IMR-90 (cell line): ENCODE results near the gene SLC2A1. TPM values are rescaled to one million over a fixed set of nuclear protein-coding genes. Genes with fewer than 3 reads are reported as not detected.

Experiments
- ATAC-seq: fragments of 200-7000 bp; cut with Tn5 transposase; 2 replicates; pipeline ENCODE4 v1.9.1; 2020; ENCODE audit warnings: low read depth, mild to moderate bottlenecking, moderate library complexity
- BruUV-seq: library from RNA; stranded (reverse); fragments of 400-500 nt; replicated peaks from 2 replicates; lab custom pipeline; 2021; lab: Mats Ljungman, UMichigan
- CTCF ChIA-PET: fragments of 300-600 bp; formaldehyde crosslinking; extraction: SDS; loops from one replicate; lab custom pipeline; 2021; ENCODE audit warnings: antibody characterized with exemption; lab: Yijun Ruan, JAX
- POLR2A ChIA-PET: fragments of 300-600 bp; sonication (Branson Sonifier 250); formaldehyde crosslinking; loops from one replicate; lab custom pipeline; 2022; ENCODE audit warnings: antibody characterized with exemption; ENCODE audit not compliant: unreplicated experiment; lab: Charles Lee
- DNase-seq: peaks from one replicate; pipeline ENCODE4 v3.0.0; 2013
- H2AFZ ChIP-seq: replicated peaks from 2 replicates; pipeline ENCODE3; 2013; ENCODE audit warnings: low read length, mild to moderate bottlenecking; ENCODE audit not compliant: poor library complexity
- H2AK5ac ChIP-seq: 2 replicates; pipeline ENCODE4 v1.6.1; 2013; ENCODE audit warnings: low read depth, low read length, inconsistent platforms
- H2AK9ac ChIP-seq: replicated peaks from 2 replicates; pipeline ENCODE3; 2013; ENCODE audit warnings: mild to moderate bottlenecking, low read depth, low read length, moderate library complexity; ENCODE audit not compliant: poor library complexity
- H2BK120ac ChIP-seq: 2 replicates; pipeline ENCODE4 v1.6.1; 2013; ENCODE audit warnings: low read depth, low read length, inconsistent platforms
- H2BK15ac ChIP-seq: 3 replicates; pipeline ENCODE4 v1.6.1; 2013; ENCODE audit warnings: low read depth, low read length, inconsistent platforms
- H2BK20ac ChIP-seq: 2 replicates; pipeline ENCODE4 v1.6.1; 2013; ENCODE audit warnings: low read depth, mild to moderate bottlenecking, inconsistent platforms, low read length, moderate library complexity
- H2BK5ac ChIP-seq: 2 replicates; pipeline ENCODE4 v1.6.1; 2013; ENCODE audit warnings: mild to moderate bottlenecking, low read depth, low read length, inconsistent platforms; ENCODE audit not compliant: poor library complexity, severe bottlenecking
- H3K14ac ChIP-seq: replicated peaks from 2 replicates; pipeline ENCODE4 v1.6.1; 2013; ENCODE audit warnings: low read depth, low read length, inconsistent platforms
- H3K18ac ChIP-seq: 2 replicates; pipeline ENCODE4 v1.6.1; 2013; ENCODE audit warnings: low read depth, low read length, control low read depth
- H3K23ac ChIP-seq: 2 replicates; pipeline ENCODE4 v1.6.1; 2013; ENCODE audit warnings: low read depth, low read length, inconsistent platforms
- H3K27ac ChIP-seq: 2 replicates; pipeline ENCODE4 v1.5.1; 2013; ENCODE audit warnings: mild to moderate bottlenecking, control low read depth, low read length; ENCODE audit not compliant: insufficient read depth
- H3K27me3 ChIP-seq: 2 replicates; pipeline ENCODE4 v1.6.1; 2013; ENCODE audit warnings: low read length; ENCODE audit not compliant: control insufficient read depth, insufficient read depth
- H3K36me3 ChIP-seq: 2 replicates; pipeline ENCODE4 v1.6.1; 2013; ENCODE audit warnings: low read length, mixed read lengths; ENCODE audit not compliant: control insufficient read depth, insufficient read depth
- H3K4ac ChIP-seq: 2 replicates; pipeline ENCODE4 v1.6.1; 2013; ENCODE audit warnings: low read depth, low read length, inconsistent platforms
- H3K4me1 ChIP-seq: 2 replicates; pipeline ENCODE4 v1.6.1; 2013; ENCODE audit warnings: low read length, mixed read lengths; ENCODE audit not compliant: control insufficient read depth, insufficient read depth
- H3K4me2 ChIP-seq: 2 replicates; pipeline ENCODE4 v1.6.1; 2013; ENCODE audit warnings: low read depth, mild to moderate bottlenecking, control low read depth, low read length, moderate library complexity
- H3K4me3 ChIP-seq: 2 replicates; pipeline ENCODE4 v1.5.1; 2013; ENCODE audit warnings: low read depth, mild to moderate bottlenecking, control low read depth, low read length, moderate library complexity; ENCODE audit not compliant: insufficient read depth
- H3K56ac ChIP-seq: 2 replicates; pipeline ENCODE4 v1.6.1; 2013; ENCODE audit warnings: low read length, inconsistent platforms; ENCODE audit not compliant: insufficient read depth; ENCODE audit errors: extremely low read depth
- H3K79me1 ChIP-seq, 2 experiments: 2 replicates each; pipeline ENCODE4 v1.6.1; 2013; ENCODE audit warnings: low read length in 2 of 2, inconsistent platforms in 1 of 2, low read depth in 1 of 2
- H3K9ac ChIP-seq: 2 replicates; pipeline ENCODE4 v1.6.1; 2013; ENCODE audit warnings: low read depth, low read length, control low read depth
- H3K9me1 ChIP-seq: 2 replicates; pipeline ENCODE4 v1.6.1; 2013; ENCODE audit warnings: low read length, inconsistent platforms; ENCODE audit not compliant: insufficient read depth
- H3K9me3 ChIP-seq: 2 replicates; pipeline ENCODE4 v1.6.1; 2013; ENCODE audit warnings: low read length; ENCODE audit not compliant: control insufficient read depth, insufficient read depth
- H4K20me1 ChIP-seq: 2 replicates; pipeline ENCODE4 v1.6.1; 2013; ENCODE audit warnings: low read length, inconsistent platforms; ENCODE audit not compliant: insufficient read depth
- H4K5ac ChIP-seq: 2 replicates; pipeline ENCODE4 v1.6.1; 2013; ENCODE audit warnings: mild to moderate bottlenecking, low read depth, low read length, control low read depth
- H4K8ac ChIP-seq, 2 experiments: 2 replicates each; pipeline ENCODE4 v1.6.1; 2013; ENCODE audit warnings: low read depth in 2 of 2, low read length in 2 of 2, control low read depth in 1 of 2, inconsistent platforms in 1 of 2
- H4K91ac ChIP-seq: 2 replicates; pipeline ENCODE4 v1.6.1; 2013; ENCODE audit warnings: low read depth, low read length, inconsistent platforms; ENCODE audit not compliant: insufficient read depth
- RFX5 ChIP-seq: IDR thresholded peaks from 2 replicates; pipeline ENCODE4 v1.8.0; 2012; ENCODE audit warnings: low read depth, mild to moderate bottlenecking, low read length, moderate library complexity
- WGBS, 2 experiments: methylation state at CpG; one replicate each; pipeline versions ENCODE4 v1.1.5 to v1.1.7; 2013; ENCODE audit warnings: missing lambda C conversion rate in 2 of 2; ENCODE audit not compliant: insufficient read length in 1 of 2; ENCODE audit errors: extremely low coverage in 2 of 2; 5-methylcytosine and 5-hydroxymethylcytosine counted together
- dilution Hi-C: fragments of 300-500 bp; cut with HindIII; formaldehyde crosslinking; loops from one replicate; pipeline ENCODE4 v1.14.3; 2018; ENCODE audit warnings: low sequenced_read_pairs; ENCODE audit not compliant: unreplicated experiment
- in situ Hi-C: fragments of 300-500 bp; cut with MboI; formaldehyde crosslinking; loops from 3 replicates; pipeline ENCODE4 v1.14.3; 2019; ENCODE audit warnings: low sequenced_read_pairs, inconsistent platforms, mixed read lengths
- intact Hi-C: fragments of 100-400 bp; cut with micrococcal nuclease; formaldehyde crosslinking; loops from 2 replicates; pipeline ENCODE4 v1.10.0; 2022
- polyA plus RNA-seq, 3 experiments: library from polyadenylated mRNA; depleted of rRNA; stranded (reverse); fragments of >200 nt; gene quantifications; 2 replicates each; pipeline ENCODE4 v1.2.3, GENCODE V29; 2012; ENCODE audit warnings: low replicate concordance in 1 of 3
- total RNA-seq: library from RNA; depleted of rRNA; stranded (reverse); fragments of >200 nt; gene quantifications from 2 replicates; pipeline ENCODE4 v1.2.3, GENCODE V29; 2012

SLC2A1 gene
- total and polyA plus RNA-seq, 2 of the 4 experiments (the other 2 are of a cell fraction) = 200 to 395 TPM

DNA sequence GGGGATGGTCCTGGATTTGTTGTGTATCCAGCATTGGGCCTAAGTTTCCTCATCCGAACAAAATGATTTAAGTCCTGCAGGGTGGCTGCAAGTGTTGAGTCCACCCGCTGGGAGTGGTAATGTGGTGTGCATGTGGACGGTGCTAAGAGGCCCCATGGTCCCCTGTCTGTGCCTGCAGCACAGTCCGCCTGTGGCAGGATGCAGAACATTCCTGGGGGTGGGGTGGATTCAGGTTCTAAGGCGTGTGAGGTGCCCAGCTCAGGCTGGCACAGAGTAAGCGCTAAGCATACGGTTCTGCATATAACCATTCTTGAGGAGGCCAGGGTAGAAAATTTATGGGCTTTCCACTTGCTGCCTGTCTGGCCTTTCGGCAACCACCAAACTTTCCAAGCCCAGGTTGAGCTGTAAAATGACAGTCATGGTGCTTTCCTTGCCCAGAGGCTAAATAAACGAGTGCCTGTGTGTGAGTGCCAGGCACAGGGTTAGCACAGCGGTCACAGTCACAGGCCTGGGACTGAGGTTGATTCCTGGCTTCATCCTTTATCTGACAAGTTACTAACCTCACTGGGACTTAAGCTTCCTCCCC, 30.7 kb downstream of the SLC2A1 start:
- dilution Hi-C loops = no loop called here
- DNase-seq (no peak), ATAC-seq (no peak)
- no TSS peak for BruUV-seq
- Histone ChIP-seq H3K4me2 (no peak overlapping the region), H4K91ac (no peak overlapping the region), H4K20me1 (peaks cover 45% of the 10 kb centered on the region), H2AK9ac (no peak overlapping the region), H2BK120ac (no peak overlapping the region), H3K56ac (no peak overlapping the region), H3K27ac (no peak overlapping the region), H2BK5ac (no peak overlapping the region), H3K27me3 (no peaks in the 10 kb centered on the region), H3K79me1 (peaks cover 36 to 69% of the 10 kb centered on the region in 2 experiments), H2BK20ac (no peak overlapping the region), H4K8ac (no peak overlapping the region), H3K4ac (no peak overlapping the region), H3K36me3 (peaks cover 72% of the 10 kb centered on the region), H2AK5ac (no peak overlapping the region), H3K4me3 (no peak overlapping the region), H3K9me3 (no peaks in the 10 kb centered on the region), H3K14ac (no peak overlapping the region), H3K9ac (no peak overlapping the region; the same call in 1 of the 2 replicates), H4K5ac (no peak overlapping the region), H2BK15ac (no peak overlapping the region), H3K4me1 (peaks cover 10% of the 10 kb centered on the region), H3K23ac (0 out of 2 replicates have a peak overlapping the region, but pooled peaks have one; percentile 23), H2AFZ (no peak overlapping the region), H3K18ac (no peak overlapping the region), H3K9me1 (peaks cover 13% of the 10 kb centered on the region; the same call in 1 of the 2 replicates)
- 96% methylated on average over 3 of the region's 10 CpGs; no CpG with 5 or more reads in 1 of the 2 experiments for WGBS, 2 experiments
- in situ Hi-C loops = no loop called here
- intact Hi-C loops = no loop called here
- ChIA-PET CTCF (interaction anchor here (1.5 kb wide), 1 partner anchor 146 kb away, joined by 6 read pairs; no protein-coding TSS in a partner anchor), POLR2A (no interaction called here)
- no peak for TF ChIP-seq RFX5
